Nephron (organoid): ENCODE data around the gene TMEM53.

ENCODE experiments used
- H3K27ac Mint-ChIP-seq, 3 experiments: 2 replicates each; pipeline ENCODE4 v1.8.0; 2020; ENCODE audit warnings: mixed read lengths in 3 of 3, mild to moderate bottlenecking in 2 of 3, moderate library complexity in 1 of 3
- H3K27me3 Mint-ChIP-seq: 2 replicates; pipeline ENCODE4 v1.8.0; 2021; ENCODE audit warnings: low read depth, mild to moderate bottlenecking, moderate library complexity, mixed read lengths
- H3K36me3 Mint-ChIP-seq: 2 replicates; pipeline ENCODE4 v1.8.0; 2020; ENCODE audit warnings: low read depth, mixed read lengths
- H3K4me1 Mint-ChIP-seq: 2 replicates; pipeline ENCODE4 v1.8.0; 2020; ENCODE audit warnings: mixed read lengths
- H3K4me3 Mint-ChIP-seq, 3 experiments: 2 replicates each; pipeline ENCODE4 v1.8.0; 2020; ENCODE audit warnings: mild to moderate bottlenecking in 3 of 3, mixed read lengths in 3 of 3, moderate library complexity in 2 of 3
- H3K9me3 Mint-ChIP-seq: 2 replicates; pipeline ENCODE4 v1.8.0; 2020; ENCODE audit warnings: mixed read lengths
- TF ChIP-seq, protein P1 (sequence below), 3 experiments: fragments of 200-600 bp; sonication (generic); IDR thresholded peaks; one replicate each; pipeline ENCODE4 v1.5.0; 2021; ENCODE audit warnings: antibody characterized with exemption in 3 of 3; ENCODE audit not compliant: unreplicated experiment in 3 of 3

Gene TMEM53

DNA sequence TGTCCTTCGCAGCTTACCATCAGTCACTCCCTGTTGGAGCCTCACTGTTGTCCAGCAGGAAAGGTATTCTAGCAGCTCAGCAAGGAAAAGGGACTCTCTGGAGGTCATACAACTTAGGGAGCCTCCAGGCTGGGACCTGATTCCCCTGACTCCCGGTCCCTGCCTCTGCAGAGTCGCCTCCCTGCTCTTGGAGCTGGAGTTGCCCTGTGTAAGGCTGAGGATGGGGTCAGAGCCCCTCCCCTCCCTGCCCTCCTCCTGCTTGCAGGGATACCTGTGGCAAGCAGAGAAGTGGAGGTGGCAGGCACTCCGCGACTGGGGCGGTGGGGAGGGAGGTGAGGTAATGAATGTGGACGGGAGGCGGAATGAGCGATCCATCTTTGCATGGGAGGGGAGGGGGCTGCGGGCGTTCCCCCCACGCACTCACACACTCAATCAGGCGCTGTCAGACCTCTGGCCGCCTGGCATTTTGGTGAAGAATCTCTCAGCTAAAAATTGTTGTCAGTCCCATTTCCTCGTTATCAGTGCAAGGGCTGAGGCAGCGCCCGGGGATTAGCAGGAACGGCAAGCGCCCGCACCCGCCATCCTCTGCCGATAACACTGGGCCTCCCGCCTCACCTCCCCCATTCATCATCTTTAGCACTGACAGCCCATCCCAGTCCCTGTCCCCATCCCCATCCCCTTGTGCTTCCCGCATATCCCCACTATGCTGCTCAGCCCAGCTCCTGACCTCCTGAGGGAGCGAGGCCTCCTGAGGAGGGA is 64.3 kb downstream of the TMEM53 start:
- TF ChIP-seq, protein P1, sequence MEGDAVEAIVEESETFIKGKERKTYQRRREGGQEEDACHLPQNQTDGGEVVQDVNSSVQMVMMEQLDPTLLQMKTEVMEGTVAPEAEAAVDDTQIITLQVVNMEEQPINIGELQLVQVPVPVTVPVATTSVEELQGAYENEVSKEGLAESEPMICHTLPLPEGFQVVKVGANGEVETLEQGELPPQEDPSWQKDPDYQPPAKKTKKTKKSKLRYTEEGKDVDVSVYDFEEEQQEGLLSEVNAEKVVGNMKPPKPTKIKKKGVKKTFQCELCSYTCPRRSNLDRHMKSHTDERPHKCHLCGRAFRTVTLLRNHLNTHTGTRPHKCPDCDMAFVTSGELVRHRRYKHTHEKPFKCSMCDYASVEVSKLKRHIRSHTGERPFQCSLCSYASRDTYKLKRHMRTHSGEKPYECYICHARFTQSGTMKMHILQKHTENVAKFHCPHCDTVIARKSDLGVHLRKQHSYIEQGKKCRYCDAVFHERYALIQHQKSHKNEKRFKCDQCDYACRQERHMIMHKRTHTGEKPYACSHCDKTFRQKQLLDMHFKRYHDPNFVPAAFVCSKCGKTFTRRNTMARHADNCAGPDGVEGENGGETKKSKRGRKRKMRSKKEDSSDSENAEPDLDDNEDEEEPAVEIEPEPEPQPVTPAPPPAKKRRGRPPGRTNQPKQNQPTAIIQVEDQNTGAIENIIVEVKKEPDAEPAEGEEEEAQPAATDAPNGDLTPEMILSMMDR (IDR thresholded peaks at IDR 0.05; ENCODE audit: unreplicated experiment in 3 of 3), result no peak
- Mint-ChIP-seq H3K4me1 (no peaks in the 10 kb centered on the region), H3K27ac (no peak overlapping the region), H3K27me3 (peaks cover 80% of the 10 kb centered on the region), H3K4me3 (no peak overlapping the region), H3K36me3 (no peaks in the 10 kb centered on the region), H3K9me3 (no peaks in the 10 kb centered on the region)

DNA sequence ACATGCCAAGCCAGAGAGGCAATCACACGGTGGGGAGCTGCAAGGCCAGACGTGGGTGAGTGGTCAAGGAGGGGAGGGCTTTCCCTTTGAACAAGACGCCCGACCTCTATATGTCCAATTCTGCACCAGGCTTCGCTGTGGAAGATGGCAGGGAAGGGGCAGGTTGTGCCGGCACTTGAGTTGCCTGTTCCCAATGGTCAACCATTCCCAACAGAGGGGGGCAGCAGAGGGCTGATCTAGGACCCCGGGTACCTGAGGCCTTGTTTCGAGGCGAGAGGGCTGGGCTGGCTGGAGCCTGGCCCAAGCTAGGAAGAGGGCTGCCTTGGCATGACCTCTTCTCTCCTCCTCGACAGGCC is 64.9 kb downstream of the TMEM53 start:
- Mint-ChIP-seq H3K9me3 (no peaks in the 10 kb centered on the region), H3K27ac (no peak overlapping the region), H3K4me1 (no peaks in the 10 kb centered on the region), H3K36me3 (no peaks in the 10 kb centered on the region), H3K27me3 (peaks cover 78% of the 10 kb centered on the region), H3K4me3 (no peak overlapping the region)
- TF ChIP-seq, protein P1 (IDR thresholded peaks at IDR 0.05; ENCODE audit: unreplicated experiment in 3 of 3), result peak; percentile 41 to 57 (median 53)

DNA sequence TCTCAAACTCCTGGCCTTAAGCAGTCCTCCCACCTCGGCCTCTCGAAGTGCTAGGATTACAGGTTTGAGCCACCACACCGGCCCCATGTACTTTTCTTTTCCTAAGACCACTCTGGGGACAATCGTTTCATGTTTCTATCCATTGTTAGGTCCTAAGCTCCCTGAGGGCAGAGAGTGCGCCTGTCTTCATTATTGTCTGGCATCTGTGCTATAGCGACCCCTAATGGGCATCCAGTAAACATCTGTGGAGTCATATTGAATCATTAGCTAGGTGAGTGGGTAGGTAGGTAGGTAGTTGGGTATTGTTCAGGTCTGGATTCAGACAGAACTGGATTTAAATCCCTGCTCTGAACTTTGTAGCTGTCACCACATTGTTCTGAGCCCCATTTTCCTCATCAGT is 66.1 kb downstream of the TMEM53 start:
- no peak overlapping the region for H3K27ac Mint-ChIP-seq
- no peak overlapping the region for H3K4me3 Mint-ChIP-seq
- no peaks in the 10 kb centered on the region for H3K36me3 Mint-ChIP-seq
- H3K9me3 Mint-ChIP-seq, result no peaks in the 10 kb centered on the region
- peaks cover 75% of the 10 kb centered on the region for H3K27me3 Mint-ChIP-seq
- peaks cover 7% of the 10 kb centered on the region for H3K4me1 Mint-ChIP-seq
- TF ChIP-seq, protein P1 (IDR thresholded peaks at IDR 0.05; ENCODE audit: unreplicated experiment in 3 of 3), result no peak

DNA sequence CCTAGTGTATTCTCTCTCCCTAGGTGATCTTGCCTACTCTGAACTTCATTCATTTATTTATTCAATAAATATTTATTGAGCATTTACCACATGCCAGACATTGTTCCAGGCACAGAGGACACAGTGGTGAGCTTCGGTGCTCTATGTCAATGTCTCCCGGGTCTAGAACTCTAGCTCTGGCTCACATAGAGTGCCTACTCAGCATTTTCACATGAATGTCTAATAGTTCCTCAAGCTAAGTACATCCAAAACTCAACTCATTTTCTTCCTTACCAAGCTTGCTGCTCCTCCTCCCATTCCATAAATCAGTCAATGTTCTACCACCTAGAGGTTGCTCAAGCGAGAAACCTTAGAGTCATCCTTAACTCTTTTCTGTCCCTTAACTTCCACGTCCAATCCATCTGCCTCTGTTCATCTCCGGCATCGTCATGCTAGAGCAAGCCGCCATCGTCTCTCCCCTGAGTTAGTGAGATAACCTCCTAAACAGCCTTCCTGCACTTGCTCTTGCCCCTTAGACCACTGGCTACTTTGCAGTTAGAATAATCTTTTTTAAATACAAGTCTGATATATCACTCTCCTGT is 67.5 kb downstream of the TMEM53 start:
- Mint-ChIP-seq H3K9me3 (no peaks in the 10 kb centered on the region), H3K4me3 (no peak overlapping the region), H3K27ac (no peak overlapping the region), H3K4me1 (peaks cover 7% of the 10 kb centered on the region), H3K36me3 (no peaks in the 10 kb centered on the region), H3K27me3 (peaks cover 68% of the 10 kb centered on the region)
- TF ChIP-seq, protein P1 (IDR thresholded peaks at IDR 0.05; ENCODE audit: unreplicated experiment in 3 of 3), result no peak

DNA sequence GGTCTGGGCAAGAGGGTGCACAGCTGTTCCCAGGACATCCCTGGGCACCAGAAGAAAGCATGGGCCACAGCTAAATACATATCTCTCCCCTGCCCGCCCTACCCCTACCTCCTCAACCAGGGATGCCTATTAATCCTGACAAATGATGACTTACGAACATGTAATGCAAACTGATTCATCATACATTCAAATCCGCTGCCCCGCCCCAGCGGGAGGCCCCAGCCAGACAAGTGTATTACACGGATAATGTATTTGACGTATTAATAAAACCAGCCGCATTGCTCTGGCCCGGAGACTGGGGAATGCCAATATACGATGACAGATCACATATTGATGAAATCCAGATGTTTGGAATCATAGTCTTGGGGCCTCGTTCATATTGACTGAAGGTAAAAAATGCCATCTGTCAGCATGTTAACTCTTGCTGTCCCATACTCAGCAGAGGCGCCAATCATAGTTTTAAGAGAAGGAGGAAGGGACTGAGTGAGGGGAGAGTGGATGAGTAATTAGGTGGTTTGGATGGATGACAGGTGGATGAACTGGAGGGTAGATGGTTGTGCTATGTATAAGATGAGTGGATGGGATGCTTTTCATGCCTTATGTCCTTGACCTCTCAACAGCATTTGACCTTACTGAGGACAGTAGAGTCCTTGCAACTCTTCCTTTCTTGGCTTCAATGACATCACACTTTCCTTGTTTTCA is 68.2 kb downstream of the TMEM53 start:
- Mint-ChIP-seq H3K27me3 (peaks cover 61% of the 10 kb centered on the region), H3K9me3 (no peaks in the 10 kb centered on the region), H3K4me3 (no peak overlapping the region), H3K27ac (no peak overlapping the region), H3K4me1 (peaks cover 7% of the 10 kb centered on the region), H3K36me3 (no peaks in the 10 kb centered on the region)
- TF ChIP-seq, protein P1 (IDR thresholded peaks at IDR 0.05; ENCODE audit: unreplicated experiment in 3 of 3), result no peak
